HG03442 (cell line): ENCODE data around the gene FOXJ3.
"Not testable (repeated sequence)": the region's sequence is repeated elsewhere in the genome, so short reads cannot be mapped to it uniquely, and the experiment has no call there.

Source experiments
- ATAC-seq: cut with Tn5 transposase; IDR thresholded peaks from one replicate; pipeline ENCODE4 v1.9.1; 2021; ENCODE audit warnings: mild to moderate bottlenecking, moderate library complexity; ENCODE audit not compliant: unreplicated experiment

The FOXJ3 gene

DNA sequence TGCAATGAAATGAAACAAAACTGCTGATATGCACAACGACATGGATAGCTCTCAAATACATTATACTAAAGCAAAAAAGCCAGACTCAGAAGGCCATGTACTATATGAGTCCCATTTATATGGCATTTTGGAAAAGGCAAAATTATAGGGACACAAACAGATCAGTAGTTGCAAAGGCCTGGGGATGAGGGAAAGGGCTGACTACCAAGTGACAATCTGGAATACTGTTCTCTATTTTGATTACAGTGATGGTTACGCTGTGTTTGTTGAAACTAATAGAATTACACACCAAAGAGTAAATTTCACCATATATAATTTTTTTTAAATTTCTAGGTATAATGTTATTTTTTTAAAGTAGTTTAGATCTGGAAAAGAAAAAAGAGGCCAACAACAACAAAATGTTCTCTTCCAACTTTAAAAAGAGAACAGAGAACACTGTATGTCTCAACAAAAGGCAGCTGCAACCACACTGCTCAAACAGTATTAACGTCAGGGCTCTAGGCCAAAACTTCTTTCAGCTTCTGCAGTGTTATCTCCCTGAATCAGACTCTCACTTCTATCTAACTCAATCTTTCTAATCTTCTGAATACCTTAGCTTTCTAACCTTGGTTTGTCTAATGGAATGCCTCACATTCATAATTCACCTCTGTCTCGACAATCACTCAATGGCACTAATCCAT is 75.8 kb downstream of the FOXJ3 start:
- no peak for ATAC-seq

DNA sequence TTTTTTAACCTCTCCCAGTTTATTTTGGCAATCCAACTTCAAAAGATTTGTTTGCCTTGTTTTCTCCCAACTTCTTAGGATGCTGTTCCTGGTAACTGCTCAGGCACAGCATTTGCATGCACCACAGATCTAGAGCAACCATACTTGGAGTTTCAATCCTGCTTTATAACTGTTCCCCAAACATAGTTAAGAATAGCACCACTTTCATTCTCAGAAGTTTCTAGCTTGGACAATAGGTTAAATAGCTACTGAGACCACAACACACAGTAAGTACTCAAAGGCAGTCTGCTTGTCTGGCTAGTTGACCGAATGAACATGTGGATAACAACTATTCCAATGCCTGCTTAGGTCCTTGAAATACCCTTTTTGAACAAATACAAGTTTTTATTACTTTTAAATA is 76.8 kb downstream of the FOXJ3 start:
- ATAC-seq: no peak

DNA sequence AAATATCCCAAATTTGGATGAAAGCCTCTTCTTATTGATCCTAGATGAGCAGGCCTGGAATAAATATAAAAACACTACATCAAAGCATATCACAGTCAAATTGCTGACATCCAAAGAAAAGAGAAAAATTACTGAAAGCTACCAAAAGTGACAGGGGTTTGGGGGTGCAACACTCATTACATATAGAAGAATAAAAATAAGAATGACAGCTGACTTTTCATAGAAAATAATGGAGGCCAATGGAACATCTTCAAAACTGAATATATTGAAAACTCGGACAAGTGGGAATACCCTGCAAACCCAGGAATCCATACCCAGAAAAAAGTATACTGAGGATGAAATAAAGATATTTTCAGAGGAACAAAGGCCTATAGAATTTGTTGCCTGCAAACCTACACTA is 84.0 kb downstream of the FOXJ3 start:
- ATAC-seq: no peak

DNA sequence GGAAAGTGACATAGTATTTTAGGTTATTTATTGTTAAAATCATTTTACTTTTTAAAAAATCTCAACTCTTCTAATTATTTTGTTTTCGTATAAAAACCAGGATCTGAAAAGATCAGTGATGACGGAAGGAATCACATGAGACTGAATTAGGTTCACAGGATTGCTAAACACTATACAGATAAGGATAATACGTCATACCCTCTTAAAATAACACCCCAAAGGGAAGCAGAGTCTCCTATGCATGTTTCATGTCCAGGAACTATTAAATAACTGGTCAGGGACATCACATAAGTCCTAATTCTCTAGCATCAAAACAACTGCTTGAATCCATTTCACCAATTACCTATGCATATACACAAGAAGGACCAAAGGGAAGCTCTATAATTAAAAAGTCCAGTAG is 84.9 kb downstream of the FOXJ3 start:
- ATAC-seq: no peak

DNA sequence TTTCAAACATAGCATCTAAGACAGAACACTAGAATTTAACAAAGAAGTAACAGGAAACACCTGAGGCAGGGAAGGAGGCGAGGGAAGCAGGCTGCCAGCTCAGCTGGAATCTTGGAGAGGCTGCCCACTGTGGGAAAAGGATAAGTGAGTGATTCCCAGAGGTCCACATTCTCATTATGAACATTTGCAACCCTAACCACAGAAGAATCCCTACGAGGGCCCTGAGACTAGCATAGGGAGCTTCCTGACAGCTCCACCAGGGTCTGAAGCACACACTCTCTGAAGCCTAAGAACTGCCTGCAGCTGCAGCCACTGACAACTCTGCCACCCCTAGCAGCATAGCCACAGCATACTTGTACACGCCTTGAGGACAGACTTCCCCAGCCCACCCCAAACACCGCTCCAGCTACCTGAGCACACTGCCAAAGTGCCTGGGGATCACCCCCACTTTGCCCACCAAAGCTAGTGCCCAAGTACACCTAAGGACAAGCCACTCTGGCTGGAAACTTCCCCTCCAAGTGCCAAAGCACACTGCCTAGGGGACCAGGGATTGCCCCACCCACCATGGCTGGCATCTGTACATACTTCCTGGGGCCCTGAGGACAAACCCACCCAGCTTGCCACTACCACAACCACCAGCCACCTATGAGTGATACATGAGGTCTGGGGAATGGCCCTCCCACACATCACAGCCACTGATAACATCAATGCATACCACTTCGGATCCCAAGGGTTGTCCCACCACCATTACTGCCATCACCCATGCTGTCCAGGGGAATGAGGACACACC is 93.9 kb downstream of the FOXJ3 start:
- ATAC-seq: no peak

DNA sequence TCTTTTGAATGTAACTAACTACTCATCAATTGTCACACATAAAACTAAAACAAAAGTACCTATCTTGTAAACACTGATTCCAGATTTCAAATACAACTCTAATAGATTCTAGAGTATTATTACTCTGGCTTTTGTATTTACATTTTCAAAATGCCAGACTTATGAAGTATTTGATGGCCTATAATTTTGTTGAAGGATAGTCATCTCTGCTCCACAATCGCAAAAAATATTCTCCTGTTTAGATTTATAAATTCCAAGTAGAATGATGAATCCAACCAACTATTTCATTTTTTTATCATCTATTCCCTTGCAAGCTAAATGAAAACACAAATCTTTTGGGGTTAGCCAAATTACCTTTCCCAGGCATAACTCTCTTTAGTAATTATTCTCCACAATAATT is 95.5 kb downstream of the FOXJ3 start:
- ATAC-seq: no peak

DNA sequence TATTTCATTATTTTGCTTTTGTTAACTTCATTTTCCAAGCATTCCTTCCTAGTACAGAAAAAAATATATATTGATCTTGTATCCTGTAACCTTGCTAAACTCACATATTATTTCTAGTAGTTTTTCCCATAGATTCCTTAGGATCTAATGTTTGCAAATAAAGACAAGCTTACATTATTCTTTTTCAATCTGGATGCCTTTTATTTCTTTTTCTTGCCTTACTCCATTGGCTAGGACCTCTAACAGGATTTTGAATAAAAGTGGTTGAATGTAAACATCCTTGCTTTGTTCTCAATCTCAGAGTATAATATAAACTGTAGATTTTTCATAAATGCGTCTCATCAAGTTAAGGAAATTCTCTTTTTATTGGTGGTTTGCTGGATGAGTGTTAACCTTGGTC is 96.0 kb downstream of the FOXJ3 start:
- no peak for ATAC-seq

DNA sequence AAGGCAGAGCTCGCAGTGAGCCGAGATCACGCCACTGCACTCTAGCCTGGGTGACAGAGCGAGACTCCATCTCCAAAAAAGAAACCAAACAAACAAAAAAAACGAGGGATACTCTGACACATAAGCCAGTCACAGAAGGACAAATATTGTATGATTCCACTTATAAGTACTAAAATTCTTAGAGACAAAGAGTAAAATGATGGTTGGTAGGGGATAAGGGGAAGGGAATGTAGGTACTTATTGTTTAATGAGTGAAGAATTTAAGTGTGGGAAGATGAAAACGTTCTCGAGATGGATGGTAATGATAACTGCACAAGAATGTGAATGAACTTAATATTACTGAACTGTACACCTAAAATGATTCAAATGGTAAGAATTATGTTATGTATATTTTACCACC is 103.8 kb downstream of the FOXJ3 start:
- no peak for ATAC-seq

DNA sequence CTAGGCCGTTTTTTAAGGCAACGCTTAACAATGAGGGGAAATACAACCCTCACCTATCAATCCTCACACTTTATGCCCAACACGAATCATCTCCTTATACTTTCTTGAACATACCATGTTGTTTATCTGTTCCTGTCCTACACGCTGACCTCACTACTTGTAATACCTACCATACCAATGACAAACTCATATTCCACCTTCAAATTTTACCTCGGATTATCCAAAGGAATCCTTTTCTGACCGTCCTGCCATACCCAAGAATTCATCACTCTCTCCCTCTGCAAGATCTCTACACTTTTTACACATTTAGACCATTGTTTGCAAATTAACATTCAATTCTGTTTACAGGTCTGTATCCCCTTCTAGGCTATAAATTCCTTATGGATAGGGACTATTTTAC is 106.1 kb downstream of the FOXJ3 start:
- no peak for ATAC-seq

DNA sequence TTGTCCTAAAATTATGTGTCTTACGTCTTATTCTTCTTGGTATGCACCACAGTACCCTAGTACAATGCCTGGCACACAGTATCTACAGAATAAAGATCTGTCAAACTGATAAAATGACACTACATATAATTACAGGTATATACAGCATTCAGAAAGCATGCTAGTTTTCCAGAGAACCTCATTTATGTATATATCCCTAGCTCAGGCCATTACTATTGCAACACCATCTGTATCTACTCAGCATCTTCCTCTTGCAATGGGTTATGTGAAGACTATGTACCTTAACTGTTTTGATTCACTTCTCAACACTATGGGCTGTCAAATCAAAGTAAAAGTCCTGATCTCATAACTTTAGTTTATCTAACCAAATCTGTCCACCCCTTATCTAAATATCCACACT is 112.0 kb downstream of the FOXJ3 start:
- ATAC-seq: no peak

DNA sequence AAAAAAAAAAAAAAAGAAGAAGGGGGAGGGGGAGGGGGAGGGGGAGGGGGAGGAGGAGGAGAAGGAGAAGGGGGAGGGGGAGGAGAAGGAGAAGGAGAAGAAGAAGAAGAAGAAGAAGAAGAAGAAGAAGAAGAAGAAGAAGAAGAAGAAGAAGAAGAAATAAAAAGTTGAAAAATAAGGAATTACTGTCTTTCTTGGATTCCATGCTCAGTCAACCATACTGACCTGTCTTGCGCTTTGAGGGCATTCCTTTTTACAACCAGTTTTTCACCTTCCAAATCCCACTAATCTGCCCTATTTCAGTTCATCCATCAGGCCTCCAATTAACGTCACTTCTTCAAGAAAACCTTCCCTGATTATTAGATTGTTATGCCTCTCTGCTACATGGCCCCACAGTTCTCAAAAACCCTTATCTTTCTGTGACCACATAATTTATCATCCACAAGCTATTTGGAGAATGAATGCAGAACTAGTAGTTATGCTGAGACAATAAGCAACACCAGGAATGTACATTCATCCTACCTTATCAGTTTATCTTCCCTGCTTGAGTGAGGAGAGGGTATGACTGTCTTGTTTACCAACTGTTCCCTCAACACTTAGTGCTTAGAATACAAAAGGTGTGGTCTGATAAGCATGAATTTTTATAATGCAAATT is 113.0 kb downstream of the FOXJ3 start:
- no peak for ATAC-seq

DNA sequence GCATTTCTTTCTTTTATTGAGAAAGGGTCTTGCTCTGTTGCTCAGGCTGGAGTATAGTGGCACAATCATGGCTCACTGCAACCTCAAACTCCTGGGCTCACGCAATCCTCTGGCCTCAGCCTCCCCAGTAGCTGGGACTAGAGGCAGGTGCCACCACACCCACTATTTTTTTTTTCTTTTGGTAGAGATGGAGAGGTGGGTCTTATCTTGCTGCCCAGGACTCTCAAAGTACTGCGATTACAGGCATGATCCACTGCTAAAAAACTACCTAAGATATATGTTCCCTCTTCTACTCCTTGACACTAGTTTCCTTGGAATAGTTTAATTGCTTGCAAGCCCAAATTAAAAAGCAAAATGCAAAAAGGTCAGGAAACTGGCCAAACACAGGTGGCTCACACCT is 113.6 kb downstream of the FOXJ3 start:
- no peak for ATAC-seq

DNA sequence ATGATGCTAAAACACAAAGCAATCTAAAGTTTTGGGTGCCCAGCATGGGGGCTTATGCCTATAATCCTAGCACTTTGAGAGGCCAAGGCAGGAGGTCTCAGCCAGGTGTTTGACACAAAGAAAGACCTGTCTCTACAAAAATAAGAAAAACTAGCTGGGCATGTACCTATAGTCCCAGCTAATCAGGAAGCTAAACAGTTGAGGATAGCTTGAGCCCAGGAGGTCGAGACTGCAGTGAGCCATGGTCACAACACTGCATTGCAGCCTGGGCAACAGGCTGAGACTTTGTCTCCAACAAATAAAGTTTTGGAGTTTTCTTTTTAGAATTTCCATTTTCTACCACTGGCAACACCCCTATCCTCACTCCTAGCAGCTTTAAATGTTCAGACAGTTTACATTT is 115.4 kb downstream of the FOXJ3 start:
- no peak for ATAC-seq

DNA sequence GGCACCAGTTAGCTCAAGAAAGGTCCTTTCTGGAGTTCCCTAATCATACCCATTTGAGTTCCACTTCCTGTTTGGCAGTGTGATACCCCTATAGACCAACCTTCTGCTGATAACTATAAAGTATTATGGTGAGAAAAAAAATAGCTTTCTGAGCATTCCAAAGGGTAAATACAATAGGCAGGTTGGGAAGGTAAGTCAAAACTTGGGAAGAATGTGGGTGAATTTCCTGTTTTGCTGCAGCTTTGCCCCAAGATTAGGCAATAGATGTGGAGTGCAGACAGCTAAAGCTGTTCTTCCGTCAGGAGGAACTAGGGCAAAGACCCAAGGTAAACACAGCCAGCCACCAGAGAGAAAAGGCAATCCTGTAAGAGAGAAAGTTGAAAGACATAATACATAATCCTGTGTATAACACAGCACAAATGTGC is 120.6 kb downstream of the FOXJ3 start:
- no peak for ATAC-seq

DNA sequence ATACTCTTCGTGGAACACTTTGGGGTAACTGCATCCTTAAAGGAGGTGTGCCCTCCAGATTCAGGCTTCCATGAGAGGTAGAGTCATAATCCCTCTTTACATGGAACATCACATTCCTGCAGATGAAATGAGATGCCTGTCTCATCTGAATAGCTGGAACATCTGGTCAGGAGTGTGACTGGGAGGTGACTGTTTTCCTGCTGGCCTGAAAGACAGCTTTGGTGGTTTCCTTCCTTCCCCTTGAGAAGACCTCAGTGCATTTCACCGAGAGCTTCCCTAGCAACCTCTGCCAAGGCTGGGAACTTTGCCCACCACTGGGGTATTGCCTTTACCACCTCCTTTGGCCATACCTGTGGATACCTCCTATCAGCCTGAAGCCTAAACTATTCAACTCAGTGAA is 123.8 kb downstream of the FOXJ3 start:
- no peak for ATAC-seq

DNA sequence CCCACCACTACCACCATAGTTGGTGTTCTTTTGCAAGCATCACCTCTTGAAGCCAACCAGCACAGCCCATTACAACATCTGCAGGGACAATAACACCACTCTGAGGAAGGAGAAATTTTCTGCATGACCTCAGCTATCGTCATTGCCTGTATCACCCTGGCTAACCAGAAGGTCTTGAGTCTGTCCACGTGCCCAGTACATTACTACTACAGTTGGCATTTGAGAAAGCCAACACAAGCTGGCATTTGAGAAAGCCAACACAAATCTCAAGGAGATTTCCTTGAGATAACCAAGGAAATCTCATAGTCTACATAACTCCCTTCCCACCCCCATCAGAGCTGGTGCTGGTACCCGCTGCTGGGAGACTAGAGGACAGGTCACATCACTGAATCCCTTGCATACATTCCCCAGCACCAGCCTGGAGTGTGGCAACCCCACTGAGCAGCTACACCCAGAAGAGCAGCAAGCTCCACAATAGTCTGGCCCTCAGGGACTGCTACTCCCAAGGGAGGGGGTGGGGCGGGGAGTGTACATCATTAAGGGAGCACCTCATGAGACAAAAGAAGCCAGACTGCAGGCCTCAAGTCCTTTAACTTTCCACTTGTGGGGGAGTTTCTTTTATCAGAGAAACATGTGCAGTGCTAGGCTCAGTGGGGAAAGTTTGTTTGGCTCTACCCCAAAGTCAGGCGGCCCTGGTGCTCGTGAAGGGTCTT is 124.5 kb downstream of the FOXJ3 start:
- ATAC-seq: no peak

DNA sequence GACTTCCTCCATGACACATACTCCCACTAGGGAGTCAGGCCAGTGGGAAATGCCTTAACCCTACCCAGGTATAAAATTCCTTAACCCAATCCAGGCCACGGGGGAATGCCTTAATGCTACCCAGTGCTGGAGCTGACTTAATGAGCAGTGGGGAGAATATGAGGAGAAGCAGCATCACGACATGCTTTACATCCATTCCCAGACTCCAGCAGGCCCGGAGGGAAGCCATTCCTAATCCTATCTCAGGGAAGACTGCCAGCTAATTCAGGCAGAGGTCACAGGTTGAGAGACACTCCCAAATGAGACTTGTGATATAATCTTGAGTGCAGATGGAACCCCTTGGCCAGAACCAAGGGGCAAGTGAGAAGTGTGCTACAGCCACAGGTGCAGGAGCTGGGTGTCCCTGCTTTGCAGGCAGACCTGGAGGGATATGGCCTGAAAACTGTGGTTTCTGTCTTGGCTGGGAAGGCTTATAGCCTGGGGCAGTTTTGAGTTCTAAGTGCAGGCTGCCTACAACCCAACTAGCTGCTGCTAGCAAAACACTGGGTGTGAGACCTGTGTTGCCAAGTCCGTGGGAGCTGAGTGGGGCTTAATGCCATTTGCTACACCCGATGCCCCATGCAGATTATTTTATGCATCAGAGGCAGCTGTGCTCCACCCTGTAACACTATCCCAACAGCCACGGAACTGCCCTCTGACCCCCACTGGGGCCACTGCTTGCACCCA is 125.3 kb downstream of the FOXJ3 start:
- ATAC-seq: no peak

DNA sequence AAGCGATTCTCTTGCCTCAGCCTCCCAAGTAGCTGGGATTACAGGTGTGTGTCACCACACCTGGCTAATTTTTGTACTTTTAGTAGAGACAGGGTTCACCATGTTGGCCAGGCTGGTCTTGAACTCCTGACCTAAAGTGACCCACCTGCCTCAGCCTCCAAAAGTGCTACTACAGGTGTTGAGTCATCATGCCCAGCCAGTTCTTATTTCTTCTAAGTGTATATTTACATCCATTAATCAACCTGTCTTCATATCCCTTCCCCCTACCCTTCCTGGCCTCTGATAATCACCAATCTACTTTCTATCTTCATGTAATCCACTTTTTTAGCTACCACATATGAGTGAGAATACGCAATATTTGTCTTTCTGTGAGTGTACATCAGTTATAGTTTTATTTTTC is 128.1 kb downstream of the FOXJ3 start:
- not testable (repeated sequence) for ATAC-seq

DNA sequence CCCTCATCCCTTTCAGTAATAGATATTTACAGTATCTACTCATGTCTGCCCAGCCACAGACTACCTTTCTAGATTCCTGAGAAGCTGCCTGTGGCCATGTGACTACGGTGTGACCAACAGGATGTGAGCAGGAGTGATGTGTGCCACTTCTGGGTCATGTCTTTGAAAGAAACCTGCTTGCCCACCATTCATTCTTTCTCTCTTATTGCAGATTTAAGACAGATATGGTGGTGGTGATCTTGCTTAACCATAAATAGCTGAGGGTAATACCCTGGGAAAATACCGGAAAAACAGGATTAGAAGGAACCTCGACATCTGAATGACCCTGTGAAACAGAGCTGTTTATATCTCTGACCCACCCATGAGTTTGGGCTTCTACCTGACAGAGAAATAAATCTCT is 128.9 kb downstream of the FOXJ3 start:
- no peak for ATAC-seq

DNA sequence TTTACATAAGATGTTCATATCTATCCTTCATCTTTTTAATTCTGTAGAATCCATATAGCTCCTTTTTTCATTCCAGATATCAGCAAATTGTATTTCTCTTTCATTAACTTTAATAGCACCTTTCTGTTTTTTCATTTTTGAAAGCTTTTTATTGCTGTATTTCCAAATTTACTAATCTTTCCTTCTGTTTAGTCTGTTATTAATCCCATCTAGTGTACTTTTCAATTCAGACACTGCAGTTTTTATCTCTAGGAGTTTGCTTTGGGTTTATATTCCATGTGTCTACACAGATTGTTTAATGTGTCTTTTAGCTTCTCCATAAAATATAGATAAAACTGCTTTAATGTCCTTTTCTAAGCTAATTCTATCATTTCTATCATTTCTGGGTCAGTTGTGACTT is 133.0 kb downstream of the FOXJ3 start:
- no peak for ATAC-seq

DNA sequence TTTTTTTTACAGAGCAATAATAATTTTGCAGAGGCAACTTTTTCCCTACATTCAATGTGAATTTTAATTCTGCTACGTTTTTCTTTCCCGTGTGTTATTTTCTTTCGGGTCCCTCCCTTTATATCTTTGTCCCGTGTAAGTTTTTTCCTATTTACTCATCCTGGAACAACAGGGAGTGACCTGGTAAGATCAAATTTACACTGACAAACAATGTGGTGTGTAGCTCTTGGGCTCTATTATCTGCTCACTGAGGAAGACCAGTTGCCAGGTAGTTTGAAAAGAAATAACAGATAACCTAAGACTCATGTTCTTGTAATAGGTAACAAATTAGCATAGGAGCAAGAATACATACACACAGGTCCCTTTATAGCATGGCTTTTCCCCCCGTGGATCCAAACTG is 136.8 kb downstream of the FOXJ3 start:
- ATAC-seq: no peak
